Hepatocyte (in vitro differentiated cells): Measurements from ENCODE around the gene DOP1B.

Experiments
- CTCF ChIP-seq: fragments of 200-600 bp; sonication (generic); IDR thresholded peaks from 2 replicates; pipeline ENCODE4 v1.5.1; 2016; ENCODE audit warnings: antibody characterized with exemption, mild to moderate bottlenecking; ENCODE audit not compliant: poor library complexity
- EZH2 ChIP-seq: fragments of 200-600 bp; sonication (generic); IDR thresholded peaks from 2 replicates; pipeline ENCODE4 v1.6.1; 2016; ENCODE audit warnings: antibody characterized with exemption, mild to moderate bottlenecking, borderline replicate concordance
- EZH2phosphoT487 ChIP-seq: fragments of 200-600 bp; sonication (generic); IDR thresholded peaks from one replicate; pipeline ENCODE4 v1.6.1; 2018; ENCODE audit warnings: antibody characterized with exemption, mild to moderate bottlenecking, low read depth, moderate library complexity; ENCODE audit not compliant: unreplicated experiment, severe bottlenecking

- TF ChIP-seq CTCF, result no peak
- TF ChIP-seq EZH2, result no peak
- TF ChIP-seq EZH2phosphoT487, result no peak
Observed at GRCh38 chr21:36129219-36129618, 27.4 kb upstream of the DOP1B start.
